A172 (cell line): ENCODE data around the gene PDZD2. TPM values are rescaled to one million over a fixed set of nuclear protein-coding genes. Genes with fewer than 3 reads are reported as not detected.
A peak's percentile ranks its signal among the peaks of the same experiment; 100 is the strongest.

Experiments
- DNase-seq: peaks from one replicate; pipeline ENCODE4 v3.0.0-alpha.2; 2015; ENCODE audit warnings: low spot score
- total RNA-seq: library from RNA; depleted of rRNA; stranded (reverse); fragments of >200 nt; shearing (Covaris generic); gene quantifications from 2 replicates; pipeline ENCODE4 v1.2.3, GENCODE V29; 2014

The PDZD2 gene
- total RNA-seq, 1 experiment from 2014 or later, result 0.16 TPM

- DNase-seq, result no peak
These were observed 586 bp upstream of the PDZD2 start for GRCh38 chr5:31638345-31638744.

DNA sequence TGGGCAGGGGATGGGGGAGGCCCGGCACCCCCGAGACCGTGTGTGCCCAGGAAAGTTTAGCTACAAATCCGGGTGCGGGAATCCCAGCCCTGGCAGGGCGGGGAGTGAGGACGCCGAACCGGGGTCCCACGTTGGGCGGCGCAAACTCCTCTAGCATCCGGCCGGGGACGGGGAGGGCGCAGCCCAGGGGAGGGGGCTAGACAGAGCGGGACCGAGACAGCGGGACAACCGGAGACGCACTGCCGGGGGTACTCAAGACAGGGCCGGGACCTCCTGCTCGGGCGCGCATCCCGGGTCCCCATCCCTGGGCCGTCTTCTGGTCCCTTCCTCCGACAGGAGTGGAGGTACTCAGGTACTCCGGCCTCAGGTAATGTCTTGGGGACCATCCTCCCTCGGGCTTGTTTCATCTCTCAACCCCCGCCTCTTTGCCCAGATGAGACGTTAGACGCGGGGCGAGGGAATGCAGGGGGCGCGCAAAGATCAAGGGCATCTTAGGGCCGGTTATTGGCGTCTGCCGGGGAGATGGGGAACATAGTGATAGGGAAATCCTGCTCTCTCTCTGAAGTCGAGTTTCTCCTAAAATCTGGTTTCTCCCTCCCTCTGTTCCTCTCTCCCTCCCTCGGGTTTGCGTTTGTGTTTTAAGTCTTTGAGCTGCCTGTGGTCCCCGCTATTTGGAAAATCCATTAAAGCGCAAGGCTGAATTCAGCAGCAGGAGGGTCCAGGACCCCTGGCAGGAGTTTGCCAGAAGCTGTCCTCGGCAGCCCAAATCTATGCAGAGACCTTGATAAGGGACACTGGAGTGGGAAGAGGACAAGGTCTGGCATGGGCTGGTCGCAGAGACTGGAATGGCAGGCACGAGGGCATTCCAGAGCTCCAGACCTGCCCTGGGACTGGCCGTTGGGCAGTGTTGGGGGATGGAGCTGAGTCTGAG, 815 bp downstream of the PDZD2 start:
- DNase-seq, result no peak

GRCh38 chr5:31640573-31640972, 1.6 kb downstream of the PDZD2 start:
- DNase-seq, result no peak

DNA sequence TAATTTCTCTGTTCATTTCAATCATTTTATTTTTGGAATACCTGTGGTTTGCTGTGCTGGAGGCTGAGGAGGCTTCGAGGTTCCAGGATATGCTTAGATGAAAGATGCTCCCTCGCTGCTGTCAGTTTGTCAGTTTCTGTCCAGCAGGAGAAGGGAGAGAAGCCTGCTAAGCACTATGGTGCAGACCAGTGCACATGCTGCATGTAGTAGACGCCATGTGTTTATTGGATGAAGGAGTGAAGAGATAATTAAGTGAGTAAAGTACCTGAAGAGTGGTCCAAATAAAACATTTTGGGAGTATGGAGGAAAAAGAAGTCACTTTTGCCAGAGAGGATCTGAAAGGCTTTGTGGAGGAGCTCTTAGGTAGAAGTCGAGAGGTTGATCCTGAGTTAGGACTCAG, 2.1 kb downstream of the PDZD2 start:
- DNase-seq, result no peak

DNA sequence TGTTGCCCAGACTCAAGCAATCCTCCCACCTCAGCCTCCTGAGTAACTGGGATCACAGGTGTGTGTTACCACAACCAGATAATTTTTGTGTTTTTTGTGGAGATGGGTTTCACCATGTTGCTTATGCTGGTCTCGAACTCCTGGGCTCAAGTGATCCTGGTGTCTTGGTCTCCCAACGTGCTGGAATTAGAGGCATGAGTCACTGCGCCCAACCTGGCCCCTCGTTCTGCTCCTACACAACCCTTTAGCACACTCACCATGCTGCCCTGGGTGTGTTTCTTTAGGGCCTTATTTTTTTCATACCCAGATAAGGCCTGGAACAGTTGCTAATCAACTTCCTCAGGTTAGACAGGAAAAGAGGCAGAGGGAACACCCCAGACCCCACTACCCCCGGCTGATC, 2.6 kb downstream of the PDZD2 start:
- no peak for DNase-seq

DNA sequence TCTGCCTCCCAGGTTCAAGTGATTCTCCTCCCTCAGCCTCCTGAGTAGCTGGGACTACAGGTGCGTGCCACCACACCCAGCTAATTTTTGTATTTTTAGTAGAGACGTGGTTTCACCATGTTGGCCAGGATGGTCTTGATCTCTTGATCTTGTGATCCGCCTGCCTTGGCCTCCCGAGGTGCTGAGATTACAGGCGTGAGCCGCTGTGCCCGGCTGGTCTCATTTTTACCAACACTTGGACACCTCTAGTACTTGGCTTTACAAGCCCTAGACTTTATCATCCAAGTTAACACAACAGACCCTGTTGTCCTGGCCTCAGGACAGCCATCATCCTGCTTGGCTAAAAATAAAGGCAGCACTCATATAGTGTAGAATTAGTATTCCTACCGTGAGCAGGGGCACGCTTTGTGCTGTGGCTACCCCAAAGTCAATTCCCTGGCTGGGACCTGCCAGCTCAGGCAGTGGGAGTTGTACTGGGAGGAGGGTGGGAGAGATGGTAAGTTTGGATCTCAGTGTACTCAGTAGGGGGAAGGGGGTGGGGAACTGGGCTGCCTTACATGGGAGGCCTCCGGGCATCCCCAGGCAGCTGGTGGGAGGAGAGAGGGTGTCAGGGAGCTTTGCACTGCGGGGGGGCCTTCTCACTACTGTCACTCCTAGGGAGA, 6.6 kb downstream of the PDZD2 start:
- DNase-seq, result no peak

DNA sequence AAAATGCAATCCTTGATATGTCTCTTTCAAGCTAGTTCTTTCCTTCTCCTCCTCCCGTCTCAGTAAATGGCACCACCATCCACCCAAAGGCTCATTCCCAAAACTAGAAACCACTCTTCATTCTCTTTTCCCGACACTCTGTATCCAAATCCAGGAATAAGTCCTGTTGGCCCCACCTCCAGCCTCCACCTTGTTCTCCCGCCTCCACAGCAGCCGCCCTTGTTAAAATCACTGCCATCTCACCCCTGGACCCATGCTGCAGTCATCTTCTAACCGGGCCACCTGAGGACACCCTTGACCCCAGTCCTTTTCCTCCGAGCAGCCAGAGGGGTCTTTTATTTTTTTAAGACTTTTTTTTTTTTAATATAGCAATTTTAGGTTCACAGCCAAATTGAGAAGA, 9.4 kb downstream of the PDZD2 start:
- DNase-seq, result no peak

DNA sequence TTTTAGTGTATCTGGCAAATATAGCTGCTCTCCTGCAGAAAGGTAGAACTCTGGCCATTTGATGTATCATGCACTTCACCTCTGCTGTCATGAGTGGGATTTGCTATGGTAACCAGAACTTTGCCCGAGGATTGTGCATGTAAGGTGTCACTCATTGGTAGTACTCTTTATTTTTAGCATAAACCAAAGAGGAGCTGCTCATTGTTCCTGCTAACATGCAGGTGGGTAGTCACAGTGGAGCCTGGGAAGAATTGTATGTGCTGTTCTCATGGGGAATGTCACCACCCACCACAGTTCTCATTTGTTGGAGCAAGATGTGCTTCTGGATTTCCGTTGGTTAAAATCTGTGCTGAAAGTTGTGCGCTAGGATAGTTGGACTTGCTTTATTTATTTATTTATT, 12.3 kb downstream of the PDZD2 start:
- DNase-seq, result no peak

- DNase-seq, result no peak
These were observed 16.6 kb downstream of the PDZD2 start for GRCh38 chr5:31655491-31655890.

- no peak for DNase-seq
These were observed 17.9 kb downstream of the PDZD2 start for GRCh38 chr5:31656806-31657205.

- DNase-seq, result no peak
These were observed 18.5 kb downstream of the PDZD2 start for GRCh38 chr5:31657315-31657979.

DNA sequence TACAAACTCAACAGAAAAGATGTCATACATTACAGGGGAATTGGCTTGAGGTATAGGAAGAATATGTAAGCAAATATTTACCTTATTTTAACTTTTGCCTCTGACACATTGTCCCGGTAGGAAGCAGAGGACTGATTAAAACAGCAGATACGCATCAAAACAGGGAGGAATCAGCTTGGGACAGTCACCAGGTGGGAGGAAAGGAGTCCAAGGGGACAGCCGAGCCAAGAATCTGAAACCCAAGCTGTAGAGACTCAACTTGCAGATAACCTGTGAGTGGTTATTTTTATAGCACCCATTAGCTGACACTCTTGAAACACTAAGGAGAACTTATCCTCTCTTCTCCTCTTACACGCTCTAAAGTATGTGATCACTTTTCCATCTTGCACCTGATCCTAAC, 22.3 kb downstream of the PDZD2 start:
- no peak for DNase-seq

- peak; percentile 34 for DNase-seq
These were observed 24.6 kb downstream of the PDZD2 start for GRCh38 chr5:31663519-31663918.

- peak; percentile 27 for DNase-seq
These were observed 25.6 kb downstream of the PDZD2 start for GRCh38 chr5:31664566-31664965.

DNA sequence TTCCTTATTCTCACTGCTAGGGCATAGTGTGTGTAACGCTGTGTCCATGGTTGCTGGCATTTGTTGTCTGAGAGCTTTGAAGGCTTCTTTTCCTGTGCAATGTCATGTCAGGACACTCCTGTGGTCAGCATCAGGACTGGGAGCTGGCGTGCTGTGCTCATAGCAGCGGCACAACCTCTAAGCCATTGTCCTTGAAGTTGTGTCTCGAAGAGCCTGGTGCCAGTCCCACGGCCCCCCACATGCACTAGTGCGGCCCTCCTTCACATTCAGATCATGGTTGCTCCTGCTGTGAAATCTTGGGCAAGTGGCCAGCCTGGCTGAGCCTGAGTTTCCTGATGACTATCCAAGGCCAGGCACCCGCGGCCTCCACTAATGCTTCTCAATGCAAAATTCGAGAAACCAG, 32.4 kb downstream of the PDZD2 start:
- DNase-seq, result no peak

DNA sequence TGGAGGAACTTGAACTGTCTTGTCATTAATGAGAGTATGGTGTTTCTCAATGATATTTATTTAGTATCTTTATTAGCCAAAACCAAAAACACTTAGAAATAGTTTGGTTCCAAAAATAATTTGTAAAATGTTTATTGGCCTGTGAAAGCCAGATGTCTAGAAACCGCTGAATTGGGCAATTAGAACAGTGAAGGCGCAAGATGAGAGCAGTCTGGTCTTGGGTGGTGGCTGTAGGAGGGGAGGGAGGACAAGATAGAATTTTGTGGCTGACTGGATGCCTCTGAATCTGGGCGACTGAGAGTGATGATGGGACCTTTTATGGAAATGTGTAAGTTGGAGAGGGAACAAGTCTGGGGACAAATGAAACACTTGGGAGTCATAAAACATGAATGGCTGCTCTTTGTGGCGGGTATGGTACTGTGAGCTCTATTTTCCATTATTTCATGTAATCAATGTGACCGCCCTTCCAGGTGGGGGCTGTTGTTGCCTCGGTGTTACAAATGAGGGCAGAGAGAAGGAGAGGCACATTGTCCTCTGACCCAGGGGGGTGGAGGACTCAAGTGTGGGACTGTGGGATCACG, 35.5 kb downstream of the PDZD2 start:
- DNase-seq, result no peak

GRCh38 chr5:31675472-31675871, 36.5 kb downstream of the PDZD2 start:
- no peak for DNase-seq

DNA sequence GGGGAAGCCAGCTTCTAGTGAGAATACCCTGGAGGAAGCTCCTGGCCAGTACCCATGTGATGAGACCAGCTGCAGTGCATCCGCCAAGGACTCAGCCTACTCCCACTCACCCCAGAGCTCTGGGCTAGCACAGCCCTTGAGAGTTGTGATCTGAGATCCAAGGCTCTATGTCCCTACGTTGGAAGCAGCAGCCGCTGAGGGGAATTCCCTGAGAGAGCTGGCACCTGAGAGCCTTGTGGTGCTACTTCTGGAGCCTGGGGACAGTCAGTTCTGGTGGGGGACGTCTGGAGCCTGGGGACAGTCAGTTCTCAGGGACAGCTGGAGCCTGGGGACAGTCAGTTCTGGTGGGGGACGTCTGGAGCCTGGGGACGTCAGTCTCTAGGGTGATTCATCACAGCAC, 39.2 kb downstream of the PDZD2 start:
- DNase-seq, result no peak

DNA sequence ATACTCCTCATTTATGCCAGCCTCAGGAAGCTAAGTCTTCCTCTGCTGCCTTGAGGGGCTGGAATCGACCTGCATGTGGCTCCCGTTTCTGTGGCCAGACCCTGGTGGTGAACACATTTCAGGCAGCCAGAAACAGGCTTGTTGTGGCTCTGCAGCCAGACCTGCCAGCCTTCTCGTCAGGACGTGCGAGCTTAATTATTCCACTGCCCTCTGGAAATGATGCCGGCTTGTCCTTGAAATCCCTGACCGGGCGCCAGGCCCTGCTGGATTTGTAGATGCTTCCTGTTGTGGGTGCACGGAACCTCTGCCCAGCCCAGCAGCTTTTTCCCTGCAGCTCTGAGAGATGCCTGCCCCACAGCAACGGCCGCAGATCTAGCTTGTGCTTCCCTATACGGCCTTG, 41.6 kb downstream of the PDZD2 start:
- no peak for DNase-seq

DNA sequence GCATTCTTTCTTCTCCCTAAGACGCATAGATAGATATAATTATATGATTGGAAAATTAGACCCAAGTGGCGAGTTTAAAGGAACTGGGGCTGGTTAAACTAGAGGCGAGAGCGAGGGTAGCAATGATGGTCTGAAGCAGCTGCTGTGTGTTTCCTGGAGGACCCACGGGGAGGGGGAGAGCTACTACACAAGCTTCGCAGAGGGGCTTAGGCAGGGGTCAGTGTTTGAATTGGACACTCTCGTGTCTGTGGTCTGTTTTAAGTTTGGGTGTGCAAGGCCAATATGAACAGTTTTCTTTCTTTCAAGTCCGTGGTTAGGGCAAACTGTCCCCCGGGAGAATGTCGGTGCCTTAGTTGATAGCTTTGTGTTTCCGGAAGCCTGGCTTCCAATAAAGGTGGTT, 43.1 kb downstream of the PDZD2 start:
- DNase-seq, result no peak

- DNase-seq, result no peak
These were observed 43.9 kb downstream of the PDZD2 start for GRCh38 chr5:31682851-31683250.

DNA sequence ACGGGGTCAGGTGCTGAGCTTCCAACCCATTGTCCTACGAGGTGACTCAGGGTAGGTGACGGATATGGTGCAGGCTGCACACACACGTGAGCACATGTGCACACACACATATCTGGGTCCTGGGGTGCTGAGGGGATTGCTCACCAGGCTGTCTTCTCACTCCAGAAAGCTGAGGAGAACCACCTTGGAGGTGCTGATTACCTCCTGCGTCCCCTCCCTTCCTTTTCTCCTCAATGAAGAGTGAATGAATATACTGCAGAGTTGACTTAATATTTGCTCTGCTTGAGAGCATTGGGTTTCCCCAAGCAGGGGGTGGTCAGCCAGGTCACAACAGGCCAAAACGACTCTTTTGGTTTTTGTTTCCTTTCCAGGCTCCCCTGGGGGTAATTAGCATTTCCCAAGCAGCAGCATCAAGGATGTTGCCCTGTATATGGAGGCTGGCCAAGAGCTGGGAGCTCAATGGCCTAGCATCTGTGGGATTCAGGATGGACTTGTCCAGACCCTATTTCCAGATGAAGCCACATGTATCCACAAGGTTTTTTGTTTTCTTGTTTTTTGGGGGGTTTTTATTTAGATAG, 49.7 kb downstream of the PDZD2 start:
- no peak for DNase-seq
